ENCODE measurements around the gene MEIS1. TPM values are rescaled to one million over a fixed set of nuclear protein-coding genes. Genes with fewer than 3 reads are reported as not detected.

The MEIS1 gene
- total RNA-seq, 2 donors from 2014 or later = 82.1 to 84.6 TPM

DNA sequence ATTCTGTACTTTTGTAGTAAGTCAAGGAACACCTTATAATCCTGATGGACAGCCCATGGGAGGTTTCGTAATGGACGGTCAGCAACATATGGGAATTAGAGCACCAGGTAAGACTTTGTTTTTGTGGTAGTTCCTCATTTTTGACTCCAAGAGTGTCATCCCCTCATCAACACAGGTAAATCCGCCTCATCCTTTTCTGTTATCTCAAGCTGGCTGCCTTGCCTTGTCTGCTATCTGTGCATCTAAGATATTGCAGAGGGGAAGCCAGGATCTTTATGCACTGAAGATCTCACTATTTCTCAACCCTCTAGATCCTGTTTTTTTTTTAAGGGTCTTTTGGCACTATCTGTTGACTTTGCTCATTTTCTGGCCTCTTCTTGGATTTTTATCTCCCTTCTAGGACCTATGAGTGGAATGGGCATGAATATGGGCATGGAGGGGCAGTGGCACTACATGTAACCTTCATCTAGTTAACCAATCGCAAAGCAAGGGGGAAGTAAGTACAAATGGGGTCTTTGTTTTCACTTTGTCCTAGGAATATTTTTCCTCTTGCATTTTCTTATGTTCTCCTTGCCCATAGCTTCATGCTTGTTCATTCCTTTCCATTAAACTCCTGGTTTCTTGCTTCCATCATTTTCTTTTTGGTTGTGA is 133.8 kb downstream of the MEIS1 start:
- intact Hi-C loops (cut with DNase I) = no loop called here
- H3K27ac ChIP-seq = peak overlapping the region in 2 of 4 donors; percentile 0 to 31
- H3K4me3 ChIP-seq = no peak overlapping the region
- WGBS, 2 donors = 71 to 87% methylated on average over 4 of the region's 4 CpGs
- H3K36me3 ChIP-seq (replicated peaks in 1 of 2; ENCODE audit: insufficient read depth in 1 of 2, low read depth in 2 of 2) = peaks cover 0 to 11% of the 10 kb centered on the region in 2 donors
- DNase-seq (no peak), ATAC-seq (no peak)
- no peaks in the 10 kb centered on the region for H3K27me3 ChIP-seq
- TF ChIP-seq, protein P1, sequence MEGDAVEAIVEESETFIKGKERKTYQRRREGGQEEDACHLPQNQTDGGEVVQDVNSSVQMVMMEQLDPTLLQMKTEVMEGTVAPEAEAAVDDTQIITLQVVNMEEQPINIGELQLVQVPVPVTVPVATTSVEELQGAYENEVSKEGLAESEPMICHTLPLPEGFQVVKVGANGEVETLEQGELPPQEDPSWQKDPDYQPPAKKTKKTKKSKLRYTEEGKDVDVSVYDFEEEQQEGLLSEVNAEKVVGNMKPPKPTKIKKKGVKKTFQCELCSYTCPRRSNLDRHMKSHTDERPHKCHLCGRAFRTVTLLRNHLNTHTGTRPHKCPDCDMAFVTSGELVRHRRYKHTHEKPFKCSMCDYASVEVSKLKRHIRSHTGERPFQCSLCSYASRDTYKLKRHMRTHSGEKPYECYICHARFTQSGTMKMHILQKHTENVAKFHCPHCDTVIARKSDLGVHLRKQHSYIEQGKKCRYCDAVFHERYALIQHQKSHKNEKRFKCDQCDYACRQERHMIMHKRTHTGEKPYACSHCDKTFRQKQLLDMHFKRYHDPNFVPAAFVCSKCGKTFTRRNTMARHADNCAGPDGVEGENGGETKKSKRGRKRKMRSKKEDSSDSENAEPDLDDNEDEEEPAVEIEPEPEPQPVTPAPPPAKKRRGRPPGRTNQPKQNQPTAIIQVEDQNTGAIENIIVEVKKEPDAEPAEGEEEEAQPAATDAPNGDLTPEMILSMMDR (IDR thresholded peaks at IDR 0.05) = no peak
- TF ChIP-seq POLR2A (IDR thresholded peaks at IDR 0.05) = no peak
- H3K9me3 ChIP-seq = no peaks in the 10 kb centered on the region
- peaks cover 56% of the 10 kb centered on the region for H3K4me1 ChIP-seq

DNA sequence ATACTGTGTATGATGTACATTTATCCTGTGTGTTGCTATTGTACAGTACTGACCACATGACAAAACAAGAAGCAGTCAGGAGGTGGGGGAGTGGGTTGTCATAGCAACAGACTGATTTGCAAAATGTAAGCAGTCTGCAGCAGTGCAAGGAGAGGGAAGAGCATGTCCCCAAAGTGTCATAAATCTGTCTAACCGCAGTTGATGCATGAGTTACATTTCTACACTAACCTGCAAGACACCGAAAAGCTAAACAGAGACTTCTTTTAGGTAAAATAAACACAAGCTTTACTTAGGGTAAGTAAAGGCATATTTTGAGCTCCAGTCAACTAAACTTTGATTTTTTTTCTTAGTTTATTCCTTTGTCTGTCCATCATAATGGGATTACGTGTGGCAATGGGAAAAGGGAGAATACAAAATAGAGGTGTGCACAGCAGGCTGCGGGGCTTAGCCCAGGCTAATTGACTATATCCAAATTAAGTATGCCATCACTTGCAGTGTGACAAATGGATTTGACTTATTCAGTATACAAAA is 134.5 kb downstream of the MEIS1 start:
- H3K4me1 ChIP-seq = peaks cover 55% of the 10 kb centered on the region
- H3K36me3 ChIP-seq (replicated peaks in 1 of 2; ENCODE audit: insufficient read depth in 1 of 2, low read depth in 2 of 2) = peaks cover 0 to 11% of the 10 kb centered on the region in 2 donors
- DNase-seq (peak in 1 of 4 donors; percentile 28), ATAC-seq (no peak)
- no peaks in the 10 kb centered on the region for H3K9me3 ChIP-seq
- 59 to 65% methylated on average over 4 of the region's 4 CpGs for WGBS, 2 donors
- no peak overlapping the region for H3K4me3 ChIP-seq
- H3K27me3 ChIP-seq = no peaks in the 10 kb centered on the region
- no peak for TF ChIP-seq POLR2A (IDR thresholded peaks at IDR 0.05)
- TF ChIP-seq, protein P1 (IDR thresholded peaks at IDR 0.05) = no peak
- H3K27ac ChIP-seq = peak overlapping the region in 2 of 4 donors; percentile 35 to 37
- intact Hi-C loops (cut with DNase I) = no loop called here

DNA sequence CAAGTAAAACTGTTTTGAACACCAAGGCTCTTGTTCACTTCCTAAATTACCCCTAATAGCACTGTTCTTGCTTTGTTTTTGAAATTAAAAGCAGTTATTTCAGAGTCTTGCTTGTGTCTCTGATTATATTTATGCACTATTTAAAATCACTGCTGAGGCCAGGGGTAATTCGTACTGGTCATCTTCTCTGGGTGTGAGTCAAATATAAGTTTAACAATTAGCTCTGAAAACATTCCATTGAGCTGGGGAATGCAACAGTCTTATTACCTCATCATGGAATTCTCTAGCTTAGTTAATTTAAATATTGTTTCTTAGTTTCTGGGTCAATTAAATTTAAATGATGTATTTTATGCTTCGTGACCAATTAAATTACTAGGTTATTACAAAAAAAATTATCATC is 135.0 kb downstream of the MEIS1 start:
- no peaks in the 10 kb centered on the region for H3K27me3 ChIP-seq
- intact Hi-C loops (cut with DNase I) = no loop called here
- WGBS, 2 donors = 54 to 57% methylated on average over 2 of the region's 2 CpGs
- H3K9me3 ChIP-seq = no peaks in the 10 kb centered on the region
- DNase-seq = no peak
- peaks cover 0 to 11% of the 10 kb centered on the region in 2 donors for H3K36me3 ChIP-seq (replicated peaks in 1 of 2; ENCODE audit: insufficient read depth in 1 of 2, low read depth in 2 of 2)
- ATAC-seq = no peak
- no peak overlapping the region for H3K4me3 ChIP-seq
- H3K27ac ChIP-seq = peak overlapping the region in 3 of 4 donors; percentile 3 to 37 (median 35)
- H3K4me1 ChIP-seq = peaks cover 49% of the 10 kb centered on the region
- TF ChIP-seq, protein P1 (IDR thresholded peaks at IDR 0.05) = no peak
- no peak for TF ChIP-seq POLR2A (IDR thresholded peaks at IDR 0.05)

DNA sequence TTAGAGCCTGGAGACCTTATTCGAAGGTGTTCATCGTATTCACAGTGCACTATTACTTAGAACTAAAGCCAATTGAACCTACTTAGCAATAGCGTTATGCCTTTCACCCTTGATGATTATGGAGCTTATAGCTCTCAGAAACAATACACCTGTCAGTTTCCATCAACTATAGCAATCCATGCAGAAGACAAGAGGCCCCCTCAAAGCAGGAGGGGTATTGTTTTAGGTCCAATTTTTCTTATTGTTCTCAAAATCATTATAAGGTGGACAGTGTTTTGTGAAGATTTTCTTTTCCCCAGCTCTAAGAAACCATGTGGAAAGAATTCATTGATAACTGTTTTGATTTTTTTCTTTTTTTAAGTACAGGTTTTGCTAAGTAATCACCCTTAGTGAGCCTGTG is 135.5 kb downstream of the MEIS1 start:
- no peaks in the 10 kb centered on the region for H3K9me3 ChIP-seq
- ATAC-seq (no peak), DNase-seq (no peak)
- H3K4me1 ChIP-seq = peaks cover 44% of the 10 kb centered on the region
- no peak for TF ChIP-seq POLR2A (IDR thresholded peaks at IDR 0.05)
- TF ChIP-seq, protein P1 (IDR thresholded peaks at IDR 0.05) = no peak
- peak overlapping the region in 2 of 4 donors; percentile 35 to 37 for H3K27ac ChIP-seq
- no peak overlapping the region for H3K4me3 ChIP-seq
- H3K36me3 ChIP-seq (replicated peaks in 1 of 2; ENCODE audit: insufficient read depth in 1 of 2, low read depth in 2 of 2) = peaks cover 0 to 11% of the 10 kb centered on the region in 2 donors
- intact Hi-C loops (cut with DNase I) = no loop called here
- H3K27me3 ChIP-seq = no peaks in the 10 kb centered on the region
- 75 to 77% methylated on average over 3 of the region's 3 CpGs for WGBS, 2 donors
